M059J (cell line): ENCODE measurements around the gene TDRD9. TPM values are rescaled to one million over a fixed set of nuclear protein-coding genes. Genes with fewer than 3 reads are reported as not detected.

Source experiments
- DNase-seq: peaks from one replicate; pipeline ENCODE4 v3.0.0-alpha.2; 2012; ENCODE audit warnings: low read depth
- total RNA-seq: library from RNA; depleted of rRNA; stranded (reverse); fragments of >200 nt; shearing (Covaris generic); gene quantifications from 2 replicates; pipeline ENCODE4 v1.2.3, GENCODE V29; 2014

The TDRD9 gene
- total RNA-seq, 1 experiment from 2014 or later, result not detected

DNA sequence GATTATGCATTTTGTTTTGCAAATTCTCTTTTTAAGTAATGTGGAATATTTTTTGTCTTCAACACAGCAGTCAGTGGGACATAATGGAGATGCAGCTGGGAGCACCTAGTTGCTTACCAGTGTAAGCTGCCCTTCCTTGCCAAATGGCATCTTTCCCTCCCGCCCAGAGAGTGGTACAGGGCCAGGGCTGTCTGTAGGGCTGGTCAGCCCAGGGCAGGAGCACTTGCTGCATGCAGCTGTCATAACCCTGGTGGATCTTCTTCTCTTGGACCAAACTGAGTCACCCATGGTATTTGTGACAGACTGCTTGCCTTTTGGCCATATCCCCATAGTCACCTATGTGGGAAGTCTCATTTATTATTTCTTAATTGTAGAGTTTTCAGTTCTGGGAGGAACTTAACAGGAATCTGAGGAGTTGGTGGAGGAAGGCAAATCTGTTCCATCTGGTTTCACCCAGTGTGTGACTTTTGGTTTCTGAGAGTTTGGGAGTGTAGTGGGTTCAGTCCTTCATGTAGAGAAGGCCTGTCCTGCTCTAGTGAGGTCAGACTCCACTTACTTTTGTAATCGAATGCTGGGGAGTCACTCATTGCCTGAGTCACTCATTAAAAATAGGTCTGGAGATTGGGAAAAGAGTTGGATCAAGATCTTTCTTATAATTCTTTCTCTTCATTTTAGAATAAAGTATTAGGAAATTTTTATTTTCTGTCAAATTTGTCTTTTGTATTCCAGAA lies 95.2 kb downstream of the TDRD9 start:
- DNase-seq, result no peak

DNA sequence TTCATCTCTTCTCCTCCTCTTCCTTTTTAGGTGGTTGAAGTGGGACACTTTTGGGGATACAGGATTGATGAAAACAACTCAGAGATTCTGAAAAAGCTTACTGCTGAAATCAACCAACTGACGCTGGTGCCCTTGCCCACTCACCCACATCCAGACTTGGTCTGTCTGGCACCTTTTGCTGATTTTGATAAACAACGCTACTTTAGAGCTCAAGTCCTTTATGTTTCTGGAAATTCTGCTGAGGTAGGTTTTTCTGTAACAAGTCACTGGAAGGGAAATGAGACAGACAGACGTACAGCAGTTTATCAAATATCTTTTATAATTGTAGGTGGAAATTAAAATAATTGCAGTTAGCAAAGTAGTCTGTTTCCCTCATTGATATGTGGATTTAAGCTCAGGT lies 97.3 kb downstream of the TDRD9 start:
- no peak for DNase-seq

- DNase-seq, result no peak
These were observed 97.8 kb downstream of the TDRD9 start for GRCh38 chr14:104026024-104026423.

DNA sequence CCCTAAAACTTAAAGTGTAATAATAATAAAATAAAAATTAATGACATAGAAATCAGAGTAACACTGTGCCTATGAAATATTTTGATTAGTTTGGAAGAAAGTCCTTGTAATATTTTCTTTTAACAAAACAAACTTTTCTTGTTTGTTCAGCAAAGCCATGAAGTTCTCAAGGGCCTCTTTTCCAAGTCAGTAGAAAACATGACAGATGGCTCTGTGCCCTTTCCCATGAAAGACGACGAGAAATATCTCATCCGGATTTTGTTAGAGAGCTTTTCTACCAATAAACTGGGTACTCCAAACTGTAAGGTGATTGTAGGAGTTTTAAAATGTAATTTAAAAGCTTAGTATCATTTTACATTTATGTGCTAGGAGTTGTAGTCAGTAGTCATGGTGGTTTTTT lies 102.7 kb downstream of the TDRD9 start:
- no peak for DNase-seq

GRCh38 chr14:104031384-104031783 lies 103.1 kb downstream of the TDRD9 start:
- DNase-seq, result no peak

- no peak for DNase-seq
These were observed 106.9 kb downstream of the TDRD9 start for GRCh38 chr14:104034976-104035699.

DNA sequence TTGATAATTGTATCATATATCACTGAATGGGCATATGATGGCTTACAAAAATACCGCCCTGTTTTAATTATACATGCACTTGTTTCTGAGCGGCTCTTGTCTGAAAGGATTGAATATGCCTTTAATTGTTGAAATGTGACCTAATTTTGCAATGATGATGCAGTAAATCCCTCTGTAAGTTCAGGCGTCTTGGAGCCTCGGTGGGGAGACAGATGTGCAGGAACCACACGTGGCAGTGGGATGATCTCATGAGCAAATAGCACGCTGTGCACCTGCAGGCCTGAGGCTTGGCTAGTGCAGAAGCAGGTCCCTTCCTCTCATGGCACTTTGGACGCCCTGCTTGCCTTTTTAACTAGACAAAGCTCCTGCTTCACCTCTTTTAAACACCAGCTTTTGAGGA lies 108.0 kb downstream of the TDRD9 start:
- DNase-seq, result no peak

- DNase-seq, result no peak
These were observed 108.8 kb downstream of the TDRD9 start for GRCh38 chr14:104037074-104037473.

- no peak for DNase-seq
These were observed 109.6 kb downstream of the TDRD9 start for GRCh38 chr14:104037903-104038302.

GRCh38 chr14:104039214-104039613 lies 111.0 kb downstream of the TDRD9 start:
- no peak for DNase-seq

DNA sequence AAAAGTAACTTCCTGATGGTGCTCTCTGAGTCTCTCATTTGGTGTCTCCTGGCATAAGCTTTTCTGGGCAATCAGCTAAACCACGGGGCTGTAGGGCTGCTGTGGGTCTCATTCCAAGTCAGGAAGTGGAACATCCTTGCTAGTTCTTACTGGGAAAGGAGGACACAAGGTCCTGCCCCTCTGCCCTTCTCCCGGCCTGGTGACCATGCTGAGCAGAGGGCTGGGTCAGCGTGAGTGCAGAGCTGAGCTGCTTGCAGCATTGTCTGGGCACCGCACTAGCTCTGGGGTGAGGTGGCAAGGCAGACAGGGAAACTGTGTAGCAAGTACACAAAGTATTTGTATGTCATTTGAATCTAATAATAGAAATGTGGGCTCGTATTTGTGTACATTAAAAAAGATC lies 112.3 kb downstream of the TDRD9 start:
- no peak for DNase-seq

GRCh38 chr14:104041430-104042104 lies 113.3 kb downstream of the TDRD9 start:
- DNase-seq, result no peak

DNA sequence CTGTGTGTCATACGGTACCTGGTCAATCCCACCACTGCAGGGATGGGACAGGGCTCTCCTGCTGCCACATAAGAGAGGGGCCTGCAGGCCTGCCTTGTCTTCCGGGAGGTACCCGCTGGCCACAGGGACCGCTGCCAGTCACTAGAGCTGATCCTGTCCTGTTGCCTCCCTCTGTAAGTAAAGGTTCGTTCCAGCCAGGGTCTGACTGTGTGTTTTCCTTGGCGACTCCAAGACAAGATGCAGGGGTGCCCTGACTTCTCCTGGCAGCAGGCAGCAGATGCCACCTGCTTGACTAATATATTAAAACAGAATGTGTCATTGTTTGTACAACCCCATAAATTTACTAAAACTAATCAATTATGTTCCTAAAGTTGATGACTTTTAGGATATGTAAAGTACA lies 115.8 kb downstream of the TDRD9 start:
- no peak for DNase-seq

DNA sequence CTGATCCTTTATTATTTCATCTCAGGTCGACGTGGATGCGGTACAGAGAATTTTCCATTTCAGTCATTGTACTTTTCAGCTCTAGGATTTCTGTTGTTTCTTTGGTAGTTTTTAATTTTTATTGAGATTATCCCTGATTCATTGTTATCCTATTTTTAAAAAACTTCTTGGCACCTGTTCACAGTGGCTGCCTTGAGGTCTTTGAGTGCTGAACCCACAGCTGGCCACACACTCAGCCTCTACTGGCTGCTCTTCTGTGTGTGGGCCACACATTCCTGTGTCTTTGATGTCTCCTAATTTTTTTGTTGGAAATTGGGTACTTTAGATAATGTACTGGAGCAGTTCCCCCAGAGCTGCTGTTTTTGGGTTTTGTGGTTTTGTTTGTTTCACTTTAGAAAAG lies 119.5 kb downstream of the TDRD9 start:
- DNase-seq, result no peak

DNA sequence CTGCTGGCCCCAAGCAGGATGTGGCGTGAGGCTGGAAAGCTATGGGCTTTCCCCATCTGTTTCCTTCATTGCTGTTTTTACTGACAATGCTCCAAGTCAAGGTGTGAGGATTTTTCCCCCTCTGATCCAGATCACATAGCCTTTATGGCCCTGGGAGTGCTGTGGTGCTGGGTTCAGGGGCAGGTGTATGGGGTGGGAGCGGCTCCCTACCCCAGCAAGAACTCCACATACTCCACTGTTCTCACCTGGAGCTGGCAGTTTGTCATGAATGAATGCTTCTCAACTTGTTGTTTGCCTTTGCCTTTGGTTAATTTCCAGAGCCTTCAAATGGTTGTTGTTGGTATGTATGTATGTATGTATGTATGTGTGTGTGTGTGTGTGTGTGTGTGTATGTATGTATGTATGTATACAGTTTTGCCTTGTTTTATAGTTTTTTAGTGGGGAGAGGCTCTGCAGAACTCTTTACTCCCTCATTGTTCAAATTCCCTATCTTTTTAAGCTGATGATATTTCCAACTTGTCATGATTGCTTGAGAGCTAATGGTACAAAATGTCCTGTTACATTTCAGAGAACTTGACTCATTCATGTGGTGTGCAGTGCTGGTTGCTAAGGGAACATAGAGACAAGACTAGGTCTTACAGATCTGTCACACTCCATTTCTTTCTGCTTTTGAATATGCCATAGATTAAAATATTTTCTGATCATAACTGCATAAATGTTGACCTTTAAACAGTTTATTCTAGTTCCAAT lies 120.7 kb downstream of the TDRD9 start:
- DNase-seq, result no peak

DNA sequence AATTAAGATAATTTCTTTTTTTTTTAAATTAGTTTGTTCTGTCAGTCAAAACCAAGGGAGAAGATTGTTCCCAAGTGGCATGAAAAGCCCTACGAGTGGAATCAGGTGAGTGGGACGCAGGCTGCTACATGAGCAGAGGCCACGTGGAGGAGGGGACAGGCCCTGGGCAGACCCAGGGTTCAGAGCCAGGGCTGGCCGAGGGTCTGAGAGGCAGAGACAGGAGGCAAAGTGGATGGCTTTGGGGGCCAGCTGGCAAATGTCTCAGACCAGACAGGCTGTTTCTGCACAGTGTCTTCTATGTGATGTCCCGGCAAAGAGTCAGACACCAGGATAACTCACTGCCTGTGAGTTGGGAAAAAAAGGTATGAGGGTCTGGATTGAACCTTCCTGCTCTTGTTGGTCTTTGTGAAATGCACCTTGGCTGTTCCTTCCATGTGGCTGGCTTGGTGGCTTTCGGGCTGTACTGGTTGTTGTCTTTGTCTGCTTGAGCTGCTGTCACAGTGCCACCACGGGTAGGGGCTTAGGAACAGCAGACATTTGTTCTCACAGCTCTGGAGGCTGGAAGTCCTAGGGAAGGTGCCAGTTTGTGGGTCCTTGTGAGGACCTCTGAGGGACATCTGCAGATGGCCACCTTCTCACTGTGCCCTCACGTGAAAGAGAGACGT lies 121.5 kb downstream of the TDRD9 start:
- DNase-seq, result no peak

DNA sequence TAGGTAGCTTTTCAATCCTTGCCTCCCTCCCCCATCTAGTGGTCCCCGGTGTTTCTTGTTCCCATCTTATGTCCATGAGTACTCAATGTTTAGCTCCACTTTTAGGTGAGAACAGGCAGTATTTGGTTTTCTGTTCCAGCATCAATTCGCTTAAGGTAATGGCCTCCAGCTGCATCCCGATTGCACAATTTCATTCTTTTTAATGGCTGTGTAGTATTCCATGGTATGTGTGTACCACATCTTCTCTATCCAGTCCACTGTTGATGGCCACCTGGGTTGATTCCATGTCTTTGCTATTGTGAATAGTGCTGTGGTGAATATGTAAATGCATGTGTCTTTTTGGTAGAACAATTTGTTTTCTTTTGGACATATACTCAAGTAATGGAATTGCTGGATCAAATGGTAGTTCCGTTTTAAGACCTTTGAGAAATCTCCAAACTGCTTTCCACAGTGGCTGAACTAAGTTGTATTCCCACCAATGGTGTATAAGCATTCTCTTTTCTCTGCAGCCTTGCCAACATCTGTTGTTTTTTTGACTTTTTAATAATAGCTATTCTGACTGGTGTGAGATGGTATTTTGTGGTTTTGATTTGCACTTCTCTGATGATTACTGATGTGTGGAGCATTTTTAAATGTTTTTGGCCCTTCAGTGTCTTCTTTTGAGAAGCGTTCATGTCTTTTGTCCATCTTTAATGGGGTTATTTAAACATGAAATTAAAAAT lies 123.0 kb downstream of the TDRD9 start:
- DNase-seq, result no peak

DNA sequence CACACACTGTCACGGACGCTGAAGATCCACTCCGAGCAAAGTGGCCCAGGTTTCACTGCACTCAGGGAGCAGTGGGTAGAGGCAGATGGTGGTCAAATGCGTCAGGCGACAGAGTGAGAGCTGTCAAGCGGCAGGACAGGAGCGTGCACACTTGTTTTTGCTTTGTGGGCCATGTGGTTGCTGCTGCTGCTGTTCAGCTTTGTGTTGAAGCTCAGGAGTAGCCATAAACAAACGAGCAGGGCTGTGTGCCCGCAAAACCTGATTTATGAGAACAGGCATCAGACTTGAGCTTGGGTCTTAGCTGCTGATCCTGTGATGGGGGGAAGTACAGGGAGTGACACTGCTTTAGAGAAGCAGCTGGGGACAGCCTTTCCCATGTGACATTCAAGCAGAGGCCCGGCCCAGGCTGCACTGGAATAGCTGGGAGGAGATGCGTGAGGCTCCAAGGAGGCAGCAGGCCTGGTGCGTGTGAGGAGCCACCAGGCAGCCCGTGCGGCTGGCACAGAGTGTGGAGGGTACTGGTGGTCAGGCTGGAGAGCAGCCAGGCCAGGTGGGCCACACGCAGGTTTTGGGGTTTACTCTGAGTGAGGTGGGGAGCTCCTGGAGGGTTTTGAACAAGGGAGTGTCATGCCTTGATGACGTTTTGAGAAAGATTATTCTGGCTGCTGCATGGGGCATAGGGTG lies 126.1 kb downstream of the TDRD9 start:
- DNase-seq, result no peak

- DNase-seq, result no peak
These were observed 134.0 kb downstream of the TDRD9 start for GRCh38 chr14:104062281-104062680.

GRCh38 chr14:104064003-104064402 lies 135.7 kb downstream of the TDRD9 start:
- DNase-seq, result no peak
